Measurements from ENCODE around the gene MOXD1. TPM values are rescaled to one million over a fixed set of nuclear protein-coding genes. Genes with fewer than 3 reads are reported as not detected.
"Not testable (repeated sequence)": the region's sequence is repeated elsewhere in the genome, so short reads cannot be mapped to it uniquely, and the experiment has no call there.

The MOXD1 gene
- total RNA-seq, 2 experiments from 2014 or later = 0.74 TPM; not detected in 1

DNA sequence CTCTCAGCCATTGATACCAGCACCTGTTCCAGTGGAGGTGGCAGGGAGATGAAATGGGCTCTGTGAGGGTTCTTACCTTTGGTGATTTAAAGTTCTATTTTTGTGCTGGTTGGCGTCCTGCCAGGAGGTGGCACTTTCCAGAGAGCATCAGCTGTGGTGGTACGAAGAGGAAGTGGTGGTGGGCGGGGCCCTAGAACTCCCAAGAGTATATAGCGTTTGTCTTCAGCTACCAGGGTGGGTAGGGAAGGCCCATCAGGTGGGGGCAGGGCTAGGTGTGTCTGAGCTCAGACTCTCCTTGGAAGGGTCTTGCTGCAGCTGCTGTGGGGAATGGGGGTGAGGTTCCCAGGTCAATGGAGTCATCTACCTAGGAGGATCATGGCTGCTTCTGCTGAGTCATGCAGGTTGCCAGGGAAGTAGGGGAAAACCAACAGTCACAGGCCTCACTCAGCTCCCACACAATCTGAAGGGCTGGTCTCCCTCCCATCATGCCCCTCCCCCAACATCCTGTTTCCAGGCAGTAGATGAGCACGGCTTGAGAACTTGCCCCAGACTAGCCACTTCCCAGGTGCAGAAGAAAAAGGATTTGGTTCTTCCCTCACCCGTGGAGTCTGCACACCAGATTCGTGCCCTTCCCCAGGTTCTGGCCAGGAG lies 46.6 kb downstream of the MOXD1 start:
- intact Hi-C loops (cut with micrococcal nuclease; ENCODE audit: unreplicated experiment) = no loop called here
- Histone ChIP-seq H4K20me1 (ENCODE audit: insufficient read depth, low read length) (no peaks in the 10 kb centered on the region), H3K4me3 (ENCODE audit: low read depth, low read length, poor library complexity, severe bottlenecking) (peak overlapping the region; percentile 25), H2AFZ (ENCODE audit: low read length) (peak overlapping the region; percentile 81), H3K79me2 (ENCODE audit: insufficient read depth, low read depth, low read length) (no peaks in the 10 kb centered on the region), H3K27ac (ENCODE audit: low read depth, low read length, poor library complexity, severe bottlenecking) (peak overlapping the region; percentile 55), H3K9me3 (ENCODE audit: low read length) (peaks cover 24% of the 10 kb centered on the region; the same call in 1 of the 2 replicates), H3K36me3 (ENCODE audit: insufficient read depth, low read length) (peaks cover 13% of the 10 kb centered on the region; the same call in 1 of the 2 replicates), H3K9me2 (ENCODE audit: insufficient read depth, low read length) (no peaks in the 10 kb centered on the region), H3K4me2 (ENCODE audit: low read length) (peak overlapping the region; percentile 60), H3K4me1 (ENCODE audit: insufficient read depth, low read length, poor library complexity, severe bottlenecking) (peaks cover 53% of the 10 kb centered on the region)
- POLR2A ChIA-PET = interaction anchor here (0.6 to 2.7 kb wide), 17 partner anchors 8 to 469 kb away, joined by 3 to 14 read pairs (median 4); partner anchors contain the start of gene STX7
- peak; percentile 93 for DNase-seq (ENCODE audit: low spot score)
- no peak for TF ChIP-seq EZH2phosphoT487 (IDR thresholded peaks at IDR 0.05; ENCODE audit: borderline replicate concordance, low read depth, low read length)
- TF ChIP-seq, protein P1, sequence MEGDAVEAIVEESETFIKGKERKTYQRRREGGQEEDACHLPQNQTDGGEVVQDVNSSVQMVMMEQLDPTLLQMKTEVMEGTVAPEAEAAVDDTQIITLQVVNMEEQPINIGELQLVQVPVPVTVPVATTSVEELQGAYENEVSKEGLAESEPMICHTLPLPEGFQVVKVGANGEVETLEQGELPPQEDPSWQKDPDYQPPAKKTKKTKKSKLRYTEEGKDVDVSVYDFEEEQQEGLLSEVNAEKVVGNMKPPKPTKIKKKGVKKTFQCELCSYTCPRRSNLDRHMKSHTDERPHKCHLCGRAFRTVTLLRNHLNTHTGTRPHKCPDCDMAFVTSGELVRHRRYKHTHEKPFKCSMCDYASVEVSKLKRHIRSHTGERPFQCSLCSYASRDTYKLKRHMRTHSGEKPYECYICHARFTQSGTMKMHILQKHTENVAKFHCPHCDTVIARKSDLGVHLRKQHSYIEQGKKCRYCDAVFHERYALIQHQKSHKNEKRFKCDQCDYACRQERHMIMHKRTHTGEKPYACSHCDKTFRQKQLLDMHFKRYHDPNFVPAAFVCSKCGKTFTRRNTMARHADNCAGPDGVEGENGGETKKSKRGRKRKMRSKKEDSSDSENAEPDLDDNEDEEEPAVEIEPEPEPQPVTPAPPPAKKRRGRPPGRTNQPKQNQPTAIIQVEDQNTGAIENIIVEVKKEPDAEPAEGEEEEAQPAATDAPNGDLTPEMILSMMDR (conservative IDR thresholded peaks at IDR 0.05; ENCODE audit: low read length) = peak; percentile 50
- no TSS peak for BruUV-seq (replicated peaks)
- CTCF ChIA-PET (ENCODE audit: unreplicated experiment) = no interaction called here

DNA sequence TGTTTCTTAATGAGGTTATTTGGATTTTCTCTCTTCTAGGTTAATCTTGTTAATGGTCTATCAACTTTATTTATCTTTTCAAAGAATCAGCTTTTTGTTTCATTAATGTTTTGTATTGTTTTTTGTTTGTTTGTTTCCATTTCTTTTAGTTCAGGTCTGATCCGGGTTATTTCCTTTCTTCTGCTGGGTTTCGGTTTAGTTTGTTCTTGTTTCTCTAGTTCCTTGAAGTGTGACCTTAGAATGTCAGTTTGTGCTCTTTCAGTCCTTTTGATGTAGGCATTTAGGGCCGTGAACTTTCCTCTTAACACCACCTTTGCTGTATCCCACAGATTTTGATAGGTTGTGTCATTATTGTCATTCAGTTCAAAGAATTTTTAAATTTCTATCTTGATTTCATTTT lies 49.3 kb downstream of the MOXD1 start:
- 0 out of 2 replicates have a peak overlapping the region, but pooled peaks have one; percentile 29 for H3K4me2 ChIP-seq (ENCODE audit: low read length)
- peaks cover 43% of the 10 kb centered on the region for H3K4me1 ChIP-seq (ENCODE audit: insufficient read depth, low read length, poor library complexity, severe bottlenecking)
- peaks cover 13% of the 10 kb centered on the region; the same call in 1 of the 2 replicates for H3K36me3 ChIP-seq (ENCODE audit: insufficient read depth, low read length)
- H3K27ac ChIP-seq (ENCODE audit: low read depth, low read length, poor library complexity, severe bottlenecking); H3K9me2 ChIP-seq (ENCODE audit: insufficient read depth, low read length); H3K4me3 ChIP-seq (ENCODE audit: low read depth, low read length, poor library complexity, severe bottlenecking); BruUV-seq (replicated peaks); intact Hi-C loops (cut with micrococcal nuclease; ENCODE audit: unreplicated experiment); H3K79me2 ChIP-seq (ENCODE audit: insufficient read depth, low read depth, low read length); H4K20me1 ChIP-seq (ENCODE audit: insufficient read depth, low read length); CTCF ChIA-PET (ENCODE audit: unreplicated experiment): not testable (repeated sequence)
- peak overlapping the region; percentile 27; the same call in 1 of the 2 replicates for H2AFZ ChIP-seq (ENCODE audit: low read length)
- peak; percentile 43 for DNase-seq (ENCODE audit: low spot score)
- POLR2A ChIA-PET = interaction anchor here (0.6 kb wide), 1 partner anchor 36 kb away, joined by 3 read pairs; no protein-coding TSS in a partner anchor
- H3K9me3 ChIP-seq (ENCODE audit: low read length) = peaks cover 21% of the 10 kb centered on the region; the same call in 1 of the 2 replicates

DNA sequence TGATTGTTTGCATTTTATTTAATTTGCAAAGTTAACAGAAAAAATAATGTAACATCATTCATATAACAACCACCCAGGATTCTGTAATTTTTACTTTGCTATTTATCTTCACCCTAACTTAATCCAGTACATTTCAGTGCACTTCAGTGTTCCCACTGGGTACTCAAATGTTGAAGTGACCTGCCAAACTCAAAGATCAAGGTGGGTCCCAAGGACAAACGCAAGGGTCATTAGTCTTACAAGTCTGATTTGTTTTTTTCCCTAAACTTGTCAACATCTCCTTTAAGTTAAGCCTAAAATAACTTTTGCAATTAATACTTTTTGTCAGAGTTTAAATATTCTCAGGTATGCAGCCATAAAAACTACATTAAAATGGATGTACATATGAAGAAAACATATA lies 53.0 kb downstream of the MOXD1 start:
- no peak for DNase-seq (ENCODE audit: low spot score)
- BruUV-seq (replicated peaks) = no TSS peak
- H3K9me2 ChIP-seq (ENCODE audit: insufficient read depth, low read length) = no peaks in the 10 kb centered on the region
- H3K4me1 ChIP-seq (ENCODE audit: insufficient read depth, low read length, poor library complexity, severe bottlenecking) = peaks cover 15% of the 10 kb centered on the region
- intact Hi-C loops (cut with micrococcal nuclease; ENCODE audit: unreplicated experiment) = no loop called here
- H3K4me3 ChIP-seq (ENCODE audit: low read depth, low read length, poor library complexity, severe bottlenecking) = no peak overlapping the region
- H3K36me3 ChIP-seq (ENCODE audit: insufficient read depth, low read length) = peaks cover 9% of the 10 kb centered on the region; the same call in 1 of the 2 replicates
- H3K27ac ChIP-seq (ENCODE audit: low read depth, low read length, poor library complexity, severe bottlenecking) = no peak overlapping the region
- H3K9me3 ChIP-seq (ENCODE audit: low read length) = peaks cover 32% of the 10 kb centered on the region; the same call in 1 of the 2 replicates
- TF ChIP-seq, protein P1 (conservative IDR thresholded peaks at IDR 0.05; ENCODE audit: low read length) = no peak
- TF ChIP-seq EZH2phosphoT487 (IDR thresholded peaks at IDR 0.05; ENCODE audit: borderline replicate concordance, low read depth, low read length) = no peak
- no peaks in the 10 kb centered on the region for H3K79me2 ChIP-seq (ENCODE audit: insufficient read depth, low read depth, low read length)
- ChIA-PET POLR2A (no interaction called here), CTCF (ENCODE audit: unreplicated experiment) (no interaction called here)
- no peak overlapping the region for H3K4me2 ChIP-seq (ENCODE audit: low read length)
- H4K20me1 ChIP-seq (ENCODE audit: insufficient read depth, low read length) = no peaks in the 10 kb centered on the region
- no peak overlapping the region for H2AFZ ChIP-seq (ENCODE audit: low read length)
